Femur (tissue), 1 donor: ENCODE measurements around the gene B3GNT4.
"Not testable (repeated sequence)": the region's sequence is repeated elsewhere in the genome, so short reads cannot be mapped to it uniquely, and the experiment has no call there.

ENCODE experiments used
- DNase-seq: peaks from one replicate; pipeline ENCODE4 v3.0.0-alpha.2; 2017

The B3GNT4 gene

GRCh38 chr12:122203301-122204166 is at the start of gene B3GNT4:
Gene B3GNT4, plus strand, starts transcription at chr12:122203709. Its CDS starts 910 bp downstream, at chr12:122204619.
- DNase-seq = peak; percentile 59

- DNase-seq = no peak
Measured at GRCh38 chr12:122155705-122156104, 47.8 kb upstream of the B3GNT4 start.

- DNase-seq = no peak
Measured at GRCh38 chr12:122158700-122159285, 44.7 kb upstream of the B3GNT4 start.

GRCh38 chr12:122159882-122160281 is 43.6 kb upstream of the B3GNT4 start:
- no peak for DNase-seq

GRCh38 chr12:122160761-122161160 is 42.7 kb upstream of the B3GNT4 start:
- DNase-seq = no peak

- no peak for DNase-seq
Measured at GRCh38 chr12:122161682-122162081, 41.8 kb upstream of the B3GNT4 start.

GRCh38 chr12:122162976-122163375 is 40.5 kb upstream of the B3GNT4 start:
- no peak for DNase-seq

GRCh38 chr12:122166422-122167349 is 36.8 kb upstream of the B3GNT4 start:
- no peak for DNase-seq

- no peak for DNase-seq
Measured at GRCh38 chr12:122167356-122167925, 36.1 kb upstream of the B3GNT4 start.

GRCh38 chr12:122168492-122168891 is 35.0 kb upstream of the B3GNT4 start:
- DNase-seq = no peak

GRCh38 chr12:122171399-122171798 is 32.1 kb upstream of the B3GNT4 start:
- no peak for DNase-seq

GRCh38 chr12:122172262-122172939 is 31.1 kb upstream of the B3GNT4 start:
- no peak for DNase-seq

GRCh38 chr12:122174155-122174845 is 29.2 kb upstream of the B3GNT4 start, which contains the start of gene IL31:
Gene IL31, minus strand, starts transcription at chr12:122174221. Its CDS starts 49 bp downstream, at chr12:122174172.
- DNase-seq = no peak

GRCh38 chr12:122176473-122176872 is 27.0 kb upstream of the B3GNT4 start:
- DNase-seq = not testable (repeated sequence)

- peak; percentile 51 for DNase-seq
Measured at GRCh38 chr12:122182887-122183587, 20.5 kb upstream of the B3GNT4 start, which contains the start of gene LRRC43. Gene LRRC43, plus strand, starts transcription at chr12:122183123. Its CDS starts 22 bp downstream, at chr12:122183145.

- no peak for DNase-seq
Measured at GRCh38 chr12:122183588-122183940, 19.9 kb upstream of the B3GNT4 start.

GRCh38 chr12:122184517-122184916 is 19.0 kb upstream of the B3GNT4 start:
- no peak for DNase-seq

GRCh38 chr12:122185079-122185478 is 18.4 kb upstream of the B3GNT4 start:
- DNase-seq = no peak

- DNase-seq = no peak
Measured at GRCh38 chr12:122185494-122186082, 17.9 kb upstream of the B3GNT4 start.

GRCh38 chr12:122187466-122187865 is 16.0 kb upstream of the B3GNT4 start:
- DNase-seq = no peak
